Gastroesophageal sphincter (tissue), 3 donors: Measurements from ENCODE around the gene TNNC1.

Source experiments
- EP300 ChIP-seq: sonication (generic); formaldehyde crosslinking; IDR thresholded peaks from one replicate; pipeline ENCODE4 v1.6.1; 2017; ENCODE audit warnings: antibody characterized with exemption, mild to moderate bottlenecking
- POLR2A ChIP-seq, 2 donors: fragments of 450-650 bp; IDR thresholded peaks; one replicate each; pipeline ENCODE4 v1.6.1; 2017; ENCODE audit warnings: antibody characterized with exemption in 2 of 2, mild to moderate bottlenecking in 2 of 2, moderate library complexity in 1 of 2
- TF ChIP-seq, protein P1 (sequence below), 4 experiments: fragments of 200-600 bp in 2 of 4; fragments of 450-650 bp in 2 of 4; sonication (generic) in 1 of 4; IDR thresholded peaks; one replicate each; pipeline ENCODE4 v1.5.1; 2017 to 2019; ENCODE audit warnings: antibody characterized with exemption in 4 of 4, mild to moderate bottlenecking in 2 of 4, moderate library complexity in 2 of 4

DNA sequence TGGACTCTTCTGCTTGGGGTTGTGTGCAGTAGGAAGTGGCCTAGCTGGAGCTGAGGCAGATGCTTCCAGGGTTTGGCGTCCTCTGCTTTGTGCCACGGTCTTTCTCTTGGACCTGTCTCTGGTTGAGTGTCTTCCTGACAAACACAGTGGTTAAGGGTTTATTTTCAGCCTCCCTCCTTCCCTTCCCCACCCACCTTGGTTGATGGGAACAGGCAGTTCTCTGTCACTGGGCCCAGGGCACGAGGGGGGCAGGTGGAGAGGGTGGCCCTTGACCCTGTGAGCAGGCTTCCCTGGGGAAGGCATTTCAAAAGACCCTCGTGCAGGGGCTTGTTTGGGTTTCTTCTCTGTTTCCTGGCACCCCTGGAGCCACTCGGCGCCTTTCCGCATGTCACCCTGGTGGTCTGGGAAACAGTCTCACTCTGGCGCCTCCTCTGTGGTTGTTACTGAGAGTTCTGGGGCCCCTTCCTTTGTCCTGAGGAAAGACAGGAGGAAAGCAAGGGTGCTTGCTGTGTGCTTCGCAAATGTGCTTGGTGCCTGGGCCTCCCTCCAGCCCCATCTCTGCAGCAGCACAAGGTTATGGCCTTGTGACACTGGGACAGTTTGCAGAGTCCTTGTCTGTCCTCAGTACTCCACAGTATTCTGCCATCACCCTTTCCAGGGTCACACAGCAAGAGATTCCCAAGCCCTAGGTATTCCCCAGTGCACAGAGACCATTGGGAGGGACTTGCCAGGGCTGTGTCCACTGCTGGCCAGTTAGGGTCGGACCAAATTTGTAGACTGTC lies 31.0 kb upstream of the TNNC1 start:
- TF ChIP-seq POLR2A (IDR thresholded peaks at IDR 0.05): no peak
- TF ChIP-seq, protein P1, sequence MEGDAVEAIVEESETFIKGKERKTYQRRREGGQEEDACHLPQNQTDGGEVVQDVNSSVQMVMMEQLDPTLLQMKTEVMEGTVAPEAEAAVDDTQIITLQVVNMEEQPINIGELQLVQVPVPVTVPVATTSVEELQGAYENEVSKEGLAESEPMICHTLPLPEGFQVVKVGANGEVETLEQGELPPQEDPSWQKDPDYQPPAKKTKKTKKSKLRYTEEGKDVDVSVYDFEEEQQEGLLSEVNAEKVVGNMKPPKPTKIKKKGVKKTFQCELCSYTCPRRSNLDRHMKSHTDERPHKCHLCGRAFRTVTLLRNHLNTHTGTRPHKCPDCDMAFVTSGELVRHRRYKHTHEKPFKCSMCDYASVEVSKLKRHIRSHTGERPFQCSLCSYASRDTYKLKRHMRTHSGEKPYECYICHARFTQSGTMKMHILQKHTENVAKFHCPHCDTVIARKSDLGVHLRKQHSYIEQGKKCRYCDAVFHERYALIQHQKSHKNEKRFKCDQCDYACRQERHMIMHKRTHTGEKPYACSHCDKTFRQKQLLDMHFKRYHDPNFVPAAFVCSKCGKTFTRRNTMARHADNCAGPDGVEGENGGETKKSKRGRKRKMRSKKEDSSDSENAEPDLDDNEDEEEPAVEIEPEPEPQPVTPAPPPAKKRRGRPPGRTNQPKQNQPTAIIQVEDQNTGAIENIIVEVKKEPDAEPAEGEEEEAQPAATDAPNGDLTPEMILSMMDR (IDR thresholded peaks at IDR 0.05): no peak
- TF ChIP-seq EP300: no peak
